Motor neuron (in vitro differentiated cells): ENCODE measurements around the gene CMIP. TPM values are rescaled to one million over a fixed set of nuclear protein-coding genes. Genes with fewer than 3 reads are reported as not detected.

Experiments used
- ATAC-seq, 8 experiments: fragments of 200-7000 bp; cut with Tn5 transposase; replicated peaks in 6 of 8; 2 replicates each; pipeline ENCODE4 v1.8.0; 2021; ENCODE audit warnings: mild to moderate bottlenecking in 8 of 8, moderate library complexity in 8 of 8
- H3K27ac ChIP-seq, 2 donors: fragments of 250-450 bp; sonication (Bioruptor Pico); 2 replicates each; pipeline ENCODE4 v1.9.0; 2021; ENCODE audit warnings: antibody characterized with exemption in 2 of 2, mild to moderate bottlenecking in 2 of 2, moderate library complexity in 1 of 2
- H3K4me1 ChIP-seq, 2 donors: fragments of 250-450 bp; sonication (Bioruptor Pico); replicated peaks in 1 of 2; 2 replicates each; pipeline ENCODE4 v1.6.1; 2021; ENCODE audit warnings: antibody characterized with exemption in 2 of 2, mild to moderate bottlenecking in 2 of 2, moderate library complexity in 1 of 2
- H3K4me3 ChIP-seq, 5 donors: fragments of 250-450 bp; sonication (Bioruptor Pico); 2 replicates each; pipeline ENCODE4 v1.9.0; 2021; ENCODE audit warnings: antibody characterized with exemption in 5 of 5, mild to moderate bottlenecking in 5 of 5, moderate library complexity in 4 of 5
- WGBS, 10 experiments: fragments of 450-650 bp; shearing (Covaris generic); methylation state at CpG; one replicate each; pipeline ENCODE4 v1.0.0; 2022; 5-methylcytosine and 5-hydroxymethylcytosine counted together
- in situ Hi-C, 9 experiments: fragments of 400-800 bp; cut with MboI; loops; one replicate each; pipeline ENCODE4 v1.15.0; 2021; ENCODE audit warnings: low sequenced_read_pairs in 9 of 9, low pct_unique_long_range_greater_than_20kb in 2 of 9; ENCODE audit not compliant: unreplicated experiment in 9 of 9
- total RNA-seq, 8 experiments: library from RNA; unstranded; fragments of 300-600 nt; gene quantifications; 2 replicates each; pipeline versions ENCODE4 v1.2.3 to v1.2.4, GENCODE V29; 2022

Gene CMIP
- total RNA-seq, 8 experiments from 2014 or later, result 4.6 to 35.3 (median 19.1) TPM

DNA sequence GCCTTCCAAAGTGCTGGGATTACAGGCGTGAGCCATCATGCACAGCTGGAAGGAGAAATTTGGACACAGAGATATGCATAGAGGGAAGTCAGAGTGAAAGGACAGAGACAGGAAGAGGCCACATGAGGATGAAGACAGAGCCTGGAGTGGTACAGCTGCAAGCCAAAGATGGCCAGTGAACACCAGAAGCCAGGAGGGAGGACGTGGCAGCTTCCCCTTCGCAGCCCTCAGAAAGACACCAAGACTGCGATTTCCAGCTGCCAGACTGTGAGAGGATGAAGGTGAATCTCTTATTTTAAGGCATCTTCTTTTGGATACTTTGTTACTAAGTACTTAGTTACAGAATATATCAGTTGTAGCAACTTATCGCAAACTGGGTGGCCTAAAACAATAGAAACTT, 274.0 kb downstream of the CMIP start:
- H3K4me3 ChIP-seq, result no peak overlapping the region
- in situ Hi-C loops, result loop anchor here in 1 of 9 experiments (25.0 kb wide), 1 partner anchor 331 kb away; no protein-coding TSS in a partner anchor
- ATAC-seq, result no peak
- H3K4me1 ChIP-seq, result peaks cover 4% of the 10 kb centered on the region in 2 donors
- WGBS, 10 experiments, result 59 to 90% (median 82%) methylated on average over 1 to 4 of the region's 5 CpGs; no CpG with 5 or more reads in 4 of the 10 experiments
- H3K27ac ChIP-seq, result no peak overlapping the region

DNA sequence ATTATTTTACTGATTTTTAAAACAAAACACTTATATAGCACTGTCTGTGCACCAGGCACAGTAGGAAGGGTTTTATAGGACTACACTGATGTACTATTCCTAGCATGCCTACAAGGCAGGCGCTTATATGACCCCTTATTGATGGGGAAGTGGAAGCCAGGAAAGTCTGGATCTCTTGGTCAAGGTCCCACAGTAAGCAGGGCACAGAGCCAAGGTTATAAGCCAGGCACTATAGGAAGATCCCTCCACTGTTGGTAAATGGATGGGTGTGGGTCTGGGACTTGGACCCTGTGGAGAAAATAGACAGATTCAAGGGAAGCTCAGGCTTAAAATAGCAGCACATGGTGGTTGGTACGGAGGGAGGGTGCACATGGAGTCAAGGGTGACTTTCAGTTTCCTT, 275.4 kb downstream of the CMIP start:
- Histone ChIP-seq H3K4me1 (peaks cover 5% of the 10 kb centered on the region in 2 donors), H3K27ac (no peak overlapping the region), H3K4me3 (no peak overlapping the region)
- in situ Hi-C loops, result loop anchor here in 6 of 9 experiments (10.0 to 25.0 kb wide), 5 partner anchors 95 to 355 kb away; no protein-coding TSS in a partner anchor
- WGBS, 10 experiments, result 20 to 100% (median 76%) methylated on average over 1 to 2 of the region's 2 CpGs; no CpG with 5 or more reads in 4 of the 10 experiments
- ATAC-seq, result no peak

DNA sequence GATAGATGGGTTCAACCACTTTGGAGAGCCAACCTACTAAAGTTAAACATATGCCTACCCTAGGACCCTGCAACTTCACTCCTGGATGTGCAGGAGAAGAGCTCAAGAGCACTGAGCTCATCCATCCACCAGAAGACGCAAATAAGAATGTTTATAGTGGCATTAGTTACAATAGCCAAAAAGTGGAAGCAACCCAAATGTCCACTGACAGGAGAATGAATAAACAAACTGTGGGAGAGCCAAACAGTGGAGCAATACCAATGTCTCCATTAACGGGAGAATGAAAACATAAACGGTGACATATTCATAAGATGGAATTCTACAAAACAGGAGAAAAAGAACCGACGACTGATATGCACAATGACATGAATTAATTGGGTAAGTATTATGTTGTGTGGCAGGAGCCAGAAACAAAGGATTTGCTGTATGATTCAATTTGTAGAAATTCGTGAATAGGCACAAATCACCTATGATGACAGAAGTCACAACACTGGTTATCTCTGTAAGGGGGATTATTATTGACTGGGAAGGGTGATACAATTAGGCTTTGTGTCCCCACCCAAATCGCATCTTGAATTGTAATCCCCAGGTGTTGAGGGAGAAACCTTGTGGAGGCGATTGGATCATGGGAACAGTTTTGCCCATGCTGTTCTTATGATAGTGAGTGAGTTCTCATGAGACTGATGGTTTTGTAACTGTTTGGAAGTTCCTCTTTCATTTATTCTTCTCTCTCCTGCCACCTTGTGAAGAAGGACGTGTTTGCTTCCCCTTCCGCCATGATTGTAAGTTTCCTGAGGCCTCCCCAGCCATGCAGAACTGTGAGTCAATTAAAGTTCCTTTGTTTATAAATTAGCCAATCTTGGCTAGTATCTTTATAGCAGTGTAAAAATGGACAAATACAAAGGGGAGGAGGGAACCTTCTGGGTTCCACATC, 276.6 kb downstream of the CMIP start:
- 35 to 96% (median 89%) methylated on average over 3 to 9 of the region's 10 CpGs; no CpG with 5 or more reads in 1 of the 10 experiments for WGBS, 10 experiments
- no peak for ATAC-seq
- no peak overlapping the region for H3K27ac ChIP-seq
- in situ Hi-C loops, result loop anchor here in 6 of 9 experiments (10.0 to 25.0 kb wide), 5 partner anchors 96 to 356 kb away; no protein-coding TSS in a partner anchor
- H3K4me1 ChIP-seq, result peaks cover 8% of the 10 kb centered on the region in 2 donors
- no peak overlapping the region for H3K4me3 ChIP-seq

DNA sequence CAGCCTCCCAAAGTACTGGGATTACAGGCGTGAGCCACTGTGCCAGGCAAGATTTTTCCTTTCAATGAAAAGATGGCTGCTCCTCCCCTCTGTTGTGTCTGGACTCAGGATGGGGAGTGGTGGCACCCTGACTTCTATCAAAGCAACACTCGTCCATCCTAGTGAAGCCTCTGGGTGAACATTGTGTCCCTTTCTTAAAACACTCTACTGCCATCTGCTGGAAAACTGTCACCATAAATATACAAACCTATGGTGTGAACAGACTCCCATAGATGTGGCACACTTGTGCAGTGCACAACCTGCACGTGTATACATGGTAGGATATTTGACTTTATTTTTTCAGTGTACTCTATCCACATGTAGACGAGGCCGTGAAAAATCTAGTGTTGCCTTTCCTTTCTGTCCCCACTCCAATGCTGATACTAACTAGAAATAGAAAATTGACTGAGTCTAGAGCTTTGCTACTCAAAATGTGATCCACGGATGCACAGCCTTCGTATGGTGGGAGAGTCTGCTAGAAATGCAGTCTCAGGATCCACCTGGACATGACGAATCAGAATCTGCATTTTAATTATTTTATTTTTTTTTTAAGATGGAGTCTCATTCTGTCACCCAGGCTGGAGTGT, 278.6 kb downstream of the CMIP start:
- peak; percentile 94 to 100 (median 96) for ATAC-seq
- H3K4me3 ChIP-seq, result no peak overlapping the region
- H3K27ac ChIP-seq, result no peak overlapping the region
- H3K4me1 ChIP-seq, result peaks cover 4% of the 10 kb centered on the region in 2 donors
- 0 to 46% (median 17%) methylated on average over 1 to 7 of the region's 8 CpGs for WGBS, 10 experiments
- in situ Hi-C loops, result loop anchor here in 6 of 9 experiments (10.0 to 25.0 kb wide), 5 partner anchors 98 to 358 kb away; no protein-coding TSS in a partner anchor

DNA sequence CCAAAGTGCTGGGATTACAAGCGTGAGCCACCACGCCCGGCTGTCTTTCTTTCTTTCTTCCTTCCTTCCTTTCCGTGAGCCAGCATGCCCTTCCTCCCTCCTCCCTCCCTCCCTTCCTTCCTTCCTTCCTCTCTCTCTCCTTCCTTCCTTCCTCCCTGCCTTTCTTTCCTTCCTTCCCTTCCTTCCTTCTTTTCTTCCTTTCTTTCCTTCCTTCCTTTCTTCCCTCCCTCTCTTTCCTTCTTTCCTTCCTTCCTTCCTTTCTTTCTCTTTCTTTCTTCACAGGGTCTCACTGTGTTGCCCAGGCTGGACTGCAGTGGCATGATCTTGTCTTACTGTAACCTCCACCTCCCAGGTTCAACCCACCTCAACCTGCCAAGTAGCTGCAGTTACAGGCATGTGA, 283.8 kb downstream of the CMIP start:
- H3K27ac ChIP-seq, result no peak overlapping the region
- in situ Hi-C loops, result loop anchor here in 8 of 9 experiments (10.0 to 25.0 kb wide), 7 partner anchors 104 to 716 kb away; partner anchors contain the start of genes CENPN (in 2 of the 8) and CMC2 (in 2 of the 8)
- WGBS, 10 experiments, result 80 to 100% (median 82%) methylated on average over 2 to 4 of the region's 4 CpGs; no CpG with 5 or more reads in 7 of the 10 experiments
- H3K4me3 ChIP-seq, result no peak overlapping the region
- ATAC-seq, result no peak
- H3K4me1 ChIP-seq, result peaks cover 21 to 23% of the 10 kb centered on the region in 2 donors

DNA sequence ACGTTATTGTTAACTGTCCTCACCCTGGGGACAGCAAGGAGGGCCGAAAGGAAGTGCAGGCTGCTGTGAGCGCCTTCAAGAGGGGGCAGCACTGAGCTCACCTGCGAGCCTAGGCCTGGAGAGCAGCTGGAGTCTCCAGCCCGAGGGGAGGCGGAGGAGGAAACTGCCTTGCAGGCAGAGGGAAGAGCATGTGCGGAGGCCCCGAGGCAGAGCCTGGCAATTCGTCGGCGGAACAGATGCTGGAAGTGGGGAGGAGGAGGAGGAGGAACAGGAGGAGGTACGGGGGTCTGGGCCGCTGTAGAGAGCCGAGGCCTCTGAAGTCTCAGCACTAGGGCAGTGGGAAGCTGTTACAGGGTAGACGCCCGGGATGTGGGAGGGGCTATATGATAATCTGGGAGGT, 284.8 kb downstream of the CMIP start:
- WGBS, 10 experiments, result 10 to 100% (median 84%) methylated on average over 2 to 14 of the region's 16 CpGs; no CpG with 5 or more reads in 5 of the 10 experiments
- ATAC-seq, result no peak
- H3K4me1 ChIP-seq, result peaks cover 21 to 23% of the 10 kb centered on the region in 2 donors
- no peak overlapping the region for H3K4me3 ChIP-seq
- no peak overlapping the region for H3K27ac ChIP-seq
- in situ Hi-C loops, result loop anchor here in 8 of 9 experiments (10.0 to 25.0 kb wide), 7 partner anchors 105 to 717 kb away; partner anchors contain the start of genes CENPN (in 2 of the 8) and CMC2 (in 2 of the 8)

DNA sequence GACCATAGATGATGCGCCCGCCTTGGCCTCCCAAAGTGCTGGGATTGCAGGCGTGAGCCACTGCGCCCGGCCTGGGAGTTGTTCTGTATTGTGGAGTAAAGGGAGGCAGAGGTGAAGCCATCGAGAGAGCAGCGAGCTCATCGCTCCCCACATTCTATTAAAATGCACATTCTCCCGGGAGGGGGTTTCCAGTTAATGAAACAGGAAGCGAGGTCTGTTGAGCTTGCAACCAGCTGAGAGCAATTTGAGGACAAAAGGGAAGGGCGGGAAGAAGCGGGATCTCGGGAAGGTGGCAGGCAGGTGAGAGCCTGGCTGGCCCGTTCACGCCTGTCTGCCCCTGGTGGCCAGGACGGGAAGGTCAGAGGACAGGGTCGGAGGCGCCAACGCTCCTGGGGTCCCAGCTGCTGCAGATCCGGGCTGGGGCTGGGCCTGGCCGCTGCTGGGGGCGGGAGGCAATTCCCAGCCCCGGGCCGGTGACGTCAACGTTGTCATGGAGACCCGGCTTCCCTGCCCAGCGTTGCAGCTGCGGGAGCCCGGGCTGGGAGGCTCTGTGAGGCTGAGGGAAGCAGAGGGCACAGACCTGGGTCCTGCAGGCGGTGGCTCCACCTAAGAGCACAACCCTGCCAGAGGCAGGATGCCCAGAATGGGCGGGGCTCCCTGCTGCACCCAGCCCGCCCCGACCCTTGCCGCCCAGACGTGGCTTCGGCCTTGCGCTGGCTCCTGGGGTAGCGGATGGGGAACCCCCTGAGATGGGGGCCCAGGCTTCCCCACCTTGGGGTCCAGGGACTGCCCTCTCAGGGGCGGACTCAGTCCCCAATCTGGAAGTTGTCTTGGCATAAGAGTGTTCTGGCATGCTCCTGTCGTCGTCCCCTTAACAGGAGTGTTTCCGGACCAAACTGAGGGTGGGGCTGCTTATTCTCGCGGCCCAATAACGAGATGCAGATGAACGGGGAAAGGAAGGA, 285.8 kb downstream of the CMIP start:
- peak; percentile 89 to 98 (median 97) for ATAC-seq
- 0 to 73% (median 33%) methylated on average over 1 to 10 of the region's 47 CpGs; no CpG with 5 or more reads in 2 of the 10 experiments for WGBS, 10 experiments
- peak overlapping the region in 2 of 5 donors; percentile 1 to 6 for H3K4me3 ChIP-seq
- H3K4me1 ChIP-seq, result peaks cover 18 to 19% of the 10 kb centered on the region in 2 donors
- in situ Hi-C loops, result loop anchor here in 5 of 9 experiments (25.0 kb wide), 3 partner anchors 318 to 718 kb away; partner anchors contain the start of genes CENPN (in 2 of the 5) and CMC2 (in 2 of the 5)
- H3K27ac ChIP-seq, result peak overlapping the region; percentile 30 to 43

DNA sequence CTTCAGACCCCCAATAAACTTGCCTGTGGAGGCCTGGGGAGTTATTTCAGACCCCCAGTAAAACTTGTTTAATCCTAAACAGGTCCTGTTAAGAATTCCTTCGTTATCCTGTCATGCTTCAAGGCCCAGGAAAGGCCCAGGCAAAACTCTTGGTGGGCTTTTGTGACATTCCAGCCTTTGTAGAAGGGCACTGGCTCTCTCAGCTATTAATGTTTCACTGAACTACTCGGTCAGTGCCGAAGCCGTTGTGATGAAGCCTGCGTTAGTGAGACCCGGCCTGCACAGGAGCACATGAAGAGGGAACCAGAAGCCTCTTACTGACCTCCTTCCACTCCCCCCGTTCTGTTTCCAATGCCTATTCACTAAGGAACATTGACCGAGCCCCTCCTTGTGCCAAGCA, 287.0 kb downstream of the CMIP start:
- H3K27ac ChIP-seq, result no peak overlapping the region
- WGBS, 10 experiments, result 30 to 100% (median 39%) methylated on average over 1 to 7 of the region's 8 CpGs; no CpG with 5 or more reads in 3 of the 10 experiments
- peaks cover 18 to 19% of the 10 kb centered on the region in 2 donors for H3K4me1 ChIP-seq
- no peak for ATAC-seq
- H3K4me3 ChIP-seq, result no peak overlapping the region
- in situ Hi-C loops, result loop anchor here in 5 of 9 experiments (25.0 kb wide), 3 partner anchors 319 to 719 kb away; partner anchors contain the start of genes CENPN (in 2 of the 5) and CMC2 (in 2 of the 5)

DNA sequence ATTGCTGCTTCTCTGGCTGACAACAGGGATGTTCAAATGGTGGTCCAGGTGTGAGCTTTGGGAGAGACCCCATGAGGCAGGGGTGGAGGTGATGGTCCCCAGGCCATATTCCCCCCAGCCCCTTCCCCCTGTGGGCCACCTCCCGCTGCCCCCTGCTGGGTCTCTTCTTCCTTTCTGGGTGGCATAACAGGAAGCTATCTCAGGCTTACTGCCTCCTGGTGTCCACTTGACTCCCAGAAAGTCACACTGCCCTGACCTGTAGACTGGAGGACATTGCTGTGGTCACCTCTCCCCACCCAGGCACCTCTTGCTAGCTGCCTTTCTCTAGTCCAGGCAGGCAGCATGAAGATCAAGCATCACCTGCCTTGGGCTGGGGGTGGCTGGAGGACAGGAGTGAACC, 288.1 kb downstream of the CMIP start:
- no peak overlapping the region for H3K27ac ChIP-seq
- peaks cover 18 to 19% of the 10 kb centered on the region in 2 donors for H3K4me1 ChIP-seq
- H3K4me3 ChIP-seq, result no peak overlapping the region
- 100% methylated on average over 1 of the region's 1 CpG; no CpG with 5 or more reads in 9 of the 10 experiments for WGBS, 10 experiments
- no peak for ATAC-seq
- in situ Hi-C loops, result loop anchor here in 5 of 9 experiments (25.0 kb wide), 3 partner anchors 320 to 720 kb away; partner anchors contain the start of genes CENPN (in 2 of the 5) and CMC2 (in 2 of the 5)

DNA sequence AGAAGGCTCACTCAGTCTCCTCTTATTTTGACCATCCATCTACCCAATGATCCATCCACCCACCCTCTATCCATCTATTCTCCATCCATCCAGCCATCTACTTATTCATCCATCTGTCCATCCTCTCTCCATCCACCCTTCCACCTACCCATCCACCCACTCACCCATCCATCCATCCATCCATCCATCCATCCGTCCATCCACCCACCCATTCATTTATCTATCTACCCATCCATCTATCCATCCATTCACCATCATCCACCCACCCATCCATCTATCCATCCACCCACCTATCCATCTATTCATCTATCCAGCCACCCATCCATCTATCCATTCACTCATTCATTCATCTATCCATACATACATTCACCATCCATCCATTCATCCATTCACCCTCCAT, 288.7 kb downstream of the CMIP start:
- in situ Hi-C loops, result loop anchor here in 5 of 9 experiments (25.0 kb wide), 3 partner anchors 321 to 721 kb away; partner anchors contain the start of genes CENPN (in 2 of the 5) and CMC2 (in 2 of the 5)
- H3K4me3 ChIP-seq, result no peak overlapping the region
- H3K4me1 ChIP-seq, result peaks cover 22 to 24% of the 10 kb centered on the region in 2 donors
- 11 to 100% (median 82%) methylated on average over 1 of the region's 1 CpG; no CpG with 5 or more reads in 3 of the 10 experiments for WGBS, 10 experiments
- ATAC-seq, result no peak
- H3K27ac ChIP-seq, result no peak overlapping the region

DNA sequence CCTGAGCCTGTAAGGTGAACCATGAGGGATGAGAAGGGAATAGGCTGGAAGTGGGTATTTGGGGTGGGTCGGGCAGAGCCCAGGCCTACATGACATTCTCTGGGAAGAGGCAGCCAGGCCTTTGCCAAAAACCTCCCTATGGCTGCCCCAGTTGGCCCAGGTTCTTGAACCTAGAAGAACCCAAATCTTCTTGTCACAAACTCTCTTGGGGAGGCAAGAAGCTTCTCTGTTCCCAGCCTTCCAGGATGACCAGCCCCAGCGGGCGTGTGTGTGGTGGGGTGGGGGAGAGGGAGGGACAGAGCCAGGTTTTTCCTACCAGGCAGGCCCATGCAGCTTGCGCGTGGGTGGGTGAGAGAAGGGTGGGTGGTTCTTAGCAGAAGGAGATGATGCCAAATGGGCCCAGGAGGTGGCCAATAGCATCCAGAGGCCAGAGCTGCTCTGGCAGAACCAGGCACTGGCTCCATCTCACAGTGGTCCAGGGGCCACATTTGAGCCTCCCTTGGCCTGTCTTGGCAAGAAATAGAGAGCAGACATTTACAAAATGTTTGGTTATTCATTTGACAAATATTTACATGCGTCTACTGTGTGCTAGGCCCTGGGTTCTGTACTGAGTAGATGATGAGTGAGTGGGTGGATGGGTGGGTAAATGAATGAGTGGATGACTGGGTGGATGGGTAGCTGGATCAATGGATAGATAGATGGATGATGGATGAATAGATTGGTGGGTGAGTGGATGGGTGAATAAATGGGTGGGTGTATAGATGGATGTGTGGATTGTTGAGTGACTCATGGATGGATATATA, 290.2 kb downstream of the CMIP start:
- WGBS, 10 experiments, result 33% methylated on average over 1 of the region's 6 CpGs; no CpG with 5 or more reads in 9 of the 10 experiments
- no peak overlapping the region for H3K4me3 ChIP-seq
- no peak for ATAC-seq
- H3K27ac ChIP-seq, result no peak overlapping the region
- peaks cover 21 to 23% of the 10 kb centered on the region in 2 donors for H3K4me1 ChIP-seq
- in situ Hi-C loops, result loop anchor here in 5 of 9 experiments (25.0 kb wide), 3 partner anchors 323 to 723 kb away; partner anchors contain the start of genes CENPN (in 2 of the 5) and CMC2 (in 2 of the 5)
